Mesendoderm (in vitro differentiated cells): ENCODE results near the gene FOXP4.
A peak's percentile ranks its signal among the peaks of the same experiment; 100 is the strongest.

ENCODE experiments used
- DNase-seq: peaks from one replicate; pipeline ENCODE4 v3.0.0; 2013
- H2AK5ac ChIP-seq: 2 replicates; pipeline ENCODE4 v1.6.1; 2013; ENCODE audit warnings: low read length, inconsistent platforms
- H2BK120ac ChIP-seq: 2 replicates; pipeline ENCODE4 v1.6.1; 2013; ENCODE audit warnings: low read depth, mild to moderate bottlenecking, low read length, moderate library complexity, mixed read lengths
- H2BK15ac ChIP-seq: replicated peaks from 2 replicates; pipeline ENCODE4 v1.6.1; 2013; ENCODE audit warnings: low read depth, mild to moderate bottlenecking, moderate library complexity
- H2BK5ac ChIP-seq: 2 replicates; pipeline ENCODE4 v1.6.1; 2013; ENCODE audit warnings: low read length, inconsistent platforms
- H3K18ac ChIP-seq: 2 replicates; pipeline ENCODE4 v1.6.1; 2013; ENCODE audit warnings: mild to moderate bottlenecking, low read length, mixed read lengths
- H3K23ac ChIP-seq: one replicate; pipeline ENCODE4 v1.6.1; 2013; ENCODE audit warnings: low read length
- H3K27ac ChIP-seq: 2 replicates; pipeline ENCODE4 v1.5.1; 2013; ENCODE audit warnings: low read depth, mild to moderate bottlenecking, inconsistent platforms, low read length, moderate library complexity
- H3K27me3 ChIP-seq: 2 replicates; pipeline ENCODE4 v1.6.1; 2013; ENCODE audit warnings: low read length, control low read depth, mild to moderate bottlenecking, inconsistent platforms; ENCODE audit not compliant: insufficient read depth, poor library complexity
- H3K36me3 ChIP-seq: 2 replicates; pipeline ENCODE4 v1.6.1; 2013; ENCODE audit warnings: low read length, inconsistent platforms; ENCODE audit not compliant: control insufficient read depth, insufficient read depth
- H3K4ac ChIP-seq: one replicate; pipeline ENCODE4 v1.6.1; 2013; ENCODE audit warnings: low read depth, mild to moderate bottlenecking, low read length, moderate library complexity
- H3K4me1 ChIP-seq: 2 replicates; pipeline ENCODE4 v1.6.1; 2013; ENCODE audit warnings: low read depth, low read length, inconsistent platforms; ENCODE audit not compliant: control insufficient read depth
- H3K4me2 ChIP-seq: 2 replicates; pipeline ENCODE4 v1.6.1; 2013; ENCODE audit warnings: low read length
- H3K4me3 ChIP-seq: 2 replicates; pipeline ENCODE4 v1.5.1; 2013; ENCODE audit warnings: mild to moderate bottlenecking, low read length
- H3K56ac ChIP-seq: one replicate; pipeline ENCODE4 v1.6.1; 2013; ENCODE audit warnings: low read length
- H3K79me1 ChIP-seq: 2 replicates; pipeline ENCODE4 v1.6.1; 2013; ENCODE audit warnings: low read length, inconsistent platforms
- H3K79me2 ChIP-seq: 2 replicates; pipeline ENCODE4 v1.6.1; 2013; ENCODE audit warnings: mild to moderate bottlenecking, low read length; ENCODE audit not compliant: control insufficient read depth, insufficient read depth
- H3K9ac ChIP-seq: 2 replicates; pipeline ENCODE4 v1.6.1; 2013; ENCODE audit warnings: low read length, inconsistent platforms
- H4K5ac ChIP-seq: one replicate; pipeline ENCODE4 v1.6.1; 2013; ENCODE audit warnings: low read length
- H4K8ac ChIP-seq: one replicate; pipeline ENCODE4 v1.6.1; 2013; ENCODE audit warnings: low read depth, mild to moderate bottlenecking, control low read depth, low read length, moderate library complexity
- WGBS: extraction: QIAGEN DNeasy Blood & Tissue Kit; methylation state at CpG from one replicate; pipeline ENCODE4 v1.1.7; 2013; ENCODE audit warnings: low lambda C conversion rate, missing lambda C conversion rate; ENCODE audit not compliant: insufficient coverage; ENCODE audit errors: extremely low coverage; 5-methylcytosine and 5-hydroxymethylcytosine counted together

FOXP4 gene

GRCh38 chr6:41637194-41638001 is 91.2 kb downstream of the FOXP4 start:
- peak; percentile 71 for DNase-seq
- Histone ChIP-seq H3K36me3 (no peaks in the 10 kb centered on the region), H2AK5ac (no peak overlapping the region), H3K9ac (peak overlapping the region; percentile 88), H3K79me1 (peaks cover 23% of the 10 kb centered on the region), H4K5ac (no peak overlapping the region), H3K56ac (peak overlapping the region; percentile 88), H3K79me2 (peaks cover 33% of the 10 kb centered on the region), H3K23ac (peak overlapping the region; percentile 52), H2BK5ac (peak overlapping the region; percentile 21), H4K8ac (peak overlapping the region; percentile 67), H3K27ac (peak overlapping the region; percentile 78), H3K4me1 (peaks cover 18% of the 10 kb centered on the region), H3K4me2 (peak overlapping the region; percentile 100), H3K18ac (peak overlapping the region; percentile 25), H3K4me3 (peak overlapping the region; percentile 71), H3K4ac (peak overlapping the region; percentile 90), H2BK15ac (peak overlapping the region; percentile 23), H2BK120ac (peak overlapping the region; percentile 19), H3K27me3 (no peaks in the 10 kb centered on the region)
- WGBS = no CpG with 5 or more reads among the region's 54 CpGs

- Histone ChIP-seq H2BK120ac (peak within 1 kb of the TSS; percentile 86), H3K23ac (peak within 1 kb of the TSS; percentile 95), H3K56ac (peak within 1 kb of the TSS; percentile 88), H3K4me3 (peak within 1 kb of the TSS; percentile 71), H3K18ac (peak within 1 kb of the TSS; percentile 91), H2BK5ac (peak within 1 kb of the TSS; percentile 81), H2BK15ac (peak within 1 kb of the TSS; percentile 46), H3K27me3 (no peaks in the 10 kb centered on the region), H3K4me1 (peaks cover 22% of the 10 kb centered on the region), H4K8ac (no peak within 1 kb of the TSS), H3K36me3 (no peaks in the 10 kb centered on the region), H2AK5ac (peak within 1 kb of the TSS; percentile 12), H3K79me1 (peaks cover 26% of the 10 kb centered on the region), H3K79me2 (peaks cover 38% of the 10 kb centered on the region), H3K9ac (peak within 1 kb of the TSS; percentile 89), H3K4ac (peak within 1 kb of the TSS; percentile 98), H4K5ac (no peak within 1 kb of the TSS), H3K4me2 (peak within 1 kb of the TSS; percentile 100), H3K27ac (peak within 1 kb of the TSS; percentile 88)
- WGBS = no CpG with 5 or more reads among the region's 86 CpGs
- DNase-seq = peak; percentile 83
Measured at GRCh38 chr6:41638002-41638934, 92.1 kb downstream of the FOXP4 start, which contains the start of gene MDFI. TSS of gene MDFI (plus strand) at chr6:41638468. CDS start at chr6:41638750, 282 bp downstream.

GRCh38 chr6:41638935-41639808 is 93.0 kb downstream of the FOXP4 start:
- Histone ChIP-seq H3K4me3 (peak overlapping the region; percentile 60), H3K23ac (peak overlapping the region; percentile 98), H3K27ac (peak overlapping the region; percentile 88), H3K4me1 (peaks cover 29% of the 10 kb centered on the region), H3K4me2 (peak overlapping the region; percentile 45), H3K18ac (peak overlapping the region; percentile 91), H2BK120ac (peak overlapping the region; percentile 86), H4K8ac (no peak overlapping the region), H3K79me1 (peaks cover 28% of the 10 kb centered on the region), H2BK15ac (no peak overlapping the region), H4K5ac (no peak overlapping the region), H3K36me3 (no peaks in the 10 kb centered on the region), H3K9ac (peak overlapping the region; percentile 89), H2BK5ac (peak overlapping the region; percentile 83), H3K79me2 (peaks cover 39% of the 10 kb centered on the region), H2AK5ac (peak overlapping the region; percentile 55), H3K56ac (peak overlapping the region; percentile 88), H3K27me3 (no peaks in the 10 kb centered on the region), H3K4ac (peak overlapping the region; percentile 98)
- no CpG with 5 or more reads among the region's 40 CpGs for whole genome bisulfite sequencing
- peak; percentile 82 for DNase-seq

- no CpG with 5 or more reads among the region's 8 CpGs for WGBS
- Histone ChIP-seq H3K79me1 (peaks cover 28% of the 10 kb centered on the region), H3K4me3 (peak overlapping the region; percentile 60), H4K5ac (no peak overlapping the region), H3K23ac (peak overlapping the region; percentile 98), H3K4me1 (peaks cover 31% of the 10 kb centered on the region), H3K9ac (peak overlapping the region; percentile 89), H3K56ac (peak overlapping the region; percentile 88), H3K27ac (peak overlapping the region; percentile 88), H2BK15ac (no peak overlapping the region), H3K4ac (peak overlapping the region; percentile 66), H3K36me3 (no peaks in the 10 kb centered on the region), H4K8ac (no peak overlapping the region), H2BK5ac (peak overlapping the region; percentile 83), H3K4me2 (peak overlapping the region; percentile 45), H3K79me2 (peaks cover 39% of the 10 kb centered on the region), H3K27me3 (no peaks in the 10 kb centered on the region), H2AK5ac (peak overlapping the region; percentile 55), H3K18ac (peak overlapping the region; percentile 91), H2BK120ac (no peak overlapping the region)
- DNase-seq = peak; percentile 73
Measured at GRCh38 chr6:41639809-41640371, 93.7 kb downstream of the FOXP4 start.

GRCh38 chr6:41640426-41640825 is 94.2 kb downstream of the FOXP4 start:
- DNase-seq = no peak
- H3K23ac ChIP-seq = peak overlapping the region; percentile 48
- H4K8ac ChIP-seq = no peak overlapping the region
- peak overlapping the region; percentile 89 for H3K9ac ChIP-seq
- peaks cover 28% of the 10 kb centered on the region for H3K79me1 ChIP-seq
- peak overlapping the region; percentile 61 for H3K18ac ChIP-seq
- no peak overlapping the region for H2BK15ac ChIP-seq
- H2AK5ac ChIP-seq = no peak overlapping the region
- no peaks in the 10 kb centered on the region for H3K27me3 ChIP-seq
- no CpG with 5 or more reads among the region's 7 CpGs for WGBS
- no peak overlapping the region for H3K4me3 ChIP-seq
- H3K79me2 ChIP-seq = peaks cover 39% of the 10 kb centered on the region
- peak overlapping the region; percentile 88 for H3K56ac ChIP-seq
- peak overlapping the region; percentile 45 for H3K4me2 ChIP-seq
- H4K5ac ChIP-seq = no peak overlapping the region
- peak overlapping the region; percentile 17 for H2BK120ac ChIP-seq
- peak overlapping the region; percentile 66 for H3K4ac ChIP-seq
- H3K36me3 ChIP-seq = no peaks in the 10 kb centered on the region
- H3K27ac ChIP-seq = peak overlapping the region; percentile 71
- H3K4me1 ChIP-seq = peaks cover 31% of the 10 kb centered on the region
- H2BK5ac ChIP-seq = peak overlapping the region; percentile 61
